ENCODE results near the gene COA6.

The COA6 gene

DNA sequence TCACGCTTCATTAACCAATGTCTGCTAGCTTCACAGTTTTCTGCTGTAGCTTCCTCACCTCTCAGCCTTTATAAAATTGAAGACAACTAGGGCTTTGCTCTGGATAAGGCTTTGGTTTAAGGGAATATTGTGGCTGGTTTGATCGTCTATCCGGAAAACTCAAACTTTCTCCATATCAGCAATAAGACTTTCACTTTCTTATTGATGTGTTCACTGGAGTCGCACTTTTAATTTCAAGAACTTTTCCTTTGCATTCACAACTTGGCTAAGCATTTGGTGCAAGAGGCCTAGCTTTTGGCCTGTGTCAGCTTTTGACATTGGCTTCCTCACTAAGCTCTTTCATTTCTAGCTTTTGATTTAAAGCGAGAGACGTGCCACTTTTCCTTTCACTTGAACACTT lies 12.9 kb downstream of the COA6 start:
- TF ChIP-seq CTCF (IDR thresholded peaks at IDR 0.05; ENCODE audit: insufficient read depth, missing control alignments) = no peak
- no peak for FAIRE-seq
- DNase-seq (ENCODE audit: insufficient read length, low spot score) = no peak

GRCh38 chr1:234388094-234388493 lies 14.8 kb downstream of the COA6 start:
- no peak for FAIRE-seq
- TF ChIP-seq CTCF (IDR thresholded peaks at IDR 0.05; ENCODE audit: insufficient read depth, missing control alignments) = no peak
- no peak for DNase-seq (ENCODE audit: insufficient read length, low spot score)

DNA sequence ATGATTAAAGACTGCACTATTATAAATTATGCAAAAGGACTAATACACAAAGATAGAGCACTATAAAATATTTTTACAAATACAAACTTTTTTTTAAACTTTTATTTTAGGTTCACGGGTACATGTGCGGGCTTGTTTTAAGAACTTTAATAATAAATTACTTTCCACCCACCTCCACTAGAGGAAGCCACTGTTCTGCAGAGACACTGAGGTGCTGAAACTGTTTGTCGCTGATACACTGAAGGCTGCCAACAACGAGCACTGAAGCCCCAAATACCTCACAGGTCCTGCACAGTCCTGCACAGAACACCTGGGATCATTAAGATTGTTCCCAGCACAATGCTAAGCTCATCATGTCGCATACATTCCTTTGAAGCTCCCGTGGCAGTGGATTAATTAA lies 19.9 kb downstream of the COA6 start:
- FAIRE-seq = no peak
- no peak for DNase-seq (ENCODE audit: insufficient read length, low spot score)
- TF ChIP-seq CTCF (IDR thresholded peaks at IDR 0.05; ENCODE audit: insufficient read depth, missing control alignments) = no peak

DNA sequence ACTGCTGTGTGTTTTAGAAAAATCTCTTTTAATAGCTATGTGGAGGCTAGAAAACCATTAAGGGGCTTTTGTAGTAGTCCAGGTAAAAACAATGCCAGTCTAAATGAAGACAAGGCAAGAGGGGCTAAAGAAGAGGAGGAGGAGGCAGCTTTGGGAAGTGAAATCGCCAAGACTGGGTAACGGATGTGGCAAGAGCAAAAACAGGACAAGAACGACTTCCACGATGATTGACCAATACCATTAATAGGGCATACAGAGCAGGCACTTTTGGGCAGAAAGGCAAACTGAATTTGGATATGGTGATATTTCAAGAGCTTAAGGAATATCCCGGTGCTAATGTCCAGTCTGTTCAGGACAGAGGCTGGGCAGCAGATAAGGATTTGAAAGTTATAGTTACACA lies 22.0 kb downstream of the COA6 start:
- DNase-seq (ENCODE audit: insufficient read length, low spot score) = no peak
- no peak for TF ChIP-seq CTCF (IDR thresholded peaks at IDR 0.05; ENCODE audit: insufficient read depth, missing control alignments)
- FAIRE-seq = no peak

- no peak for DNase-seq (ENCODE audit: insufficient read length, low spot score)
- no peak for FAIRE-seq
- no peak for TF ChIP-seq CTCF (IDR thresholded peaks at IDR 0.05; ENCODE audit: insufficient read depth, missing control alignments)
Measured at GRCh38 chr1:234396092-234396491, 22.8 kb downstream of the COA6 start.

GRCh38 chr1:234396871-234397270 lies 23.6 kb downstream of the COA6 start:
- FAIRE-seq (no peak), DNase-seq (ENCODE audit: insufficient read length, low spot score) (no peak)
- no peak for TF ChIP-seq CTCF (IDR thresholded peaks at IDR 0.05; ENCODE audit: insufficient read depth, missing control alignments)

GRCh38 chr1:234397732-234398131 lies 24.5 kb downstream of the COA6 start:
- TF ChIP-seq CTCF (IDR thresholded peaks at IDR 0.05; ENCODE audit: insufficient read depth, missing control alignments) = no peak
- FAIRE-seq (no peak), DNase-seq (ENCODE audit: insufficient read length, low spot score) (no peak)
